Transverse colon (tissue), 4 donors: ENCODE results near the gene PEX19. TPM values are rescaled to one million over a fixed set of nuclear protein-coding genes. Genes with fewer than 3 reads are reported as not detected.

Source experiments
- DNase-seq: peaks from one replicate; pipeline ENCODE4 v3.0.0-alpha.2; 2019
- H3K27ac ChIP-seq, 4 donors: fragments of 200-600 bp; sonication (generic); 2 replicates each; pipeline ENCODE4 v1.5.1; 2016 to 2018; ENCODE audit warnings: inconsistent platforms in 4 of 4
- H3K27me3 ChIP-seq: fragments of 200-600 bp; sonication (generic); 2 replicates; pipeline ENCODE4 v1.5.1; 2017; ENCODE audit warnings: inconsistent platforms
- H3K36me3 ChIP-seq, 4 donors: fragments of 200-600 bp; sonication (generic); 2 replicates each; pipeline ENCODE4 v1.5.1; 2017 to 2019; ENCODE audit warnings: inconsistent platforms in 4 of 4
- H3K4me1 ChIP-seq, 4 donors: fragments of 200-600 bp; sonication (generic); 2 replicates each; pipeline ENCODE4 v1.5.1; 2017 to 2020; ENCODE audit warnings: inconsistent platforms in 4 of 4
- H3K4me3 ChIP-seq, 4 donors: fragments of 200-600 bp; sonication (generic); 1 replicate in 1 of 4; 2 replicates in 3 of 4; pipeline versions ENCODE4 v1.5.1 to v1.6.1; 2017 to 2019; ENCODE audit warnings: inconsistent platforms in 4 of 4
- H3K9me3 ChIP-seq, 2 donors: fragments of 200-600 bp; sonication (generic); 2 replicates each; pipeline ENCODE4 v1.5.1; 2017 to 2019; ENCODE audit warnings: inconsistent platforms in 2 of 2
- EP300 ChIP-seq: sonication (generic); formaldehyde crosslinking; IDR thresholded peaks from one replicate; pipeline ENCODE4 v1.6.1; 2017; ENCODE audit warnings: antibody characterized with exemption, low read depth
- POLR2A ChIP-seq: fragments of 450-650 bp; IDR thresholded peaks from one replicate; pipeline ENCODE4 v1.6.1; 2016; ENCODE audit warnings: antibody characterized with exemption, mild to moderate bottlenecking, moderate library complexity
- POLR2AphosphoS5 ChIP-seq, 3 donors: sonication (generic); formaldehyde crosslinking; IDR thresholded peaks; one replicate each; pipeline ENCODE4 v1.6.1; 2016; ENCODE audit warnings: antibody characterized with exemption in 3 of 3
- WGBS, 2 donors: methylation state at CpG; one replicate each; pipeline ENCODE4 v1.1.5; 2018; ENCODE audit warnings: low coverage in 1 of 2; 5-methylcytosine and 5-hydroxymethylcytosine counted together
- in situ Hi-C, 4 donors: fragments of 200-750 bp; cut with MboI; loops; one replicate each; pipeline versions ENCODE4 v1.15.0 to v1.15.1; 2017; ENCODE audit warnings: low sequenced_read_pairs in 3 of 4, low pct_ligation_motif_present in 1 of 4, low pct_unique_long_range_greater_than_20kb in 1 of 4
- intact Hi-C: fragments of 100-400 bp; cut with DNase I; formaldehyde crosslinking; loops from one replicate; pipeline ENCODE4 v1.15.1; 2023; ENCODE audit warnings: low total_unique reads
- total RNA-seq, 4 donors: library from RNA; depleted of rRNA; stranded (reverse); fragments of >200 nt; gene quantifications; one replicate each; pipeline ENCODE4 v1.1.0, GENCODE V29; 2016
- TF ChIP-seq, protein P1 (sequence below), 5 experiments: fragments of 200-600 bp in 3 of 5; fragments of 450-650 bp in 2 of 5; sonication (generic) in 3 of 5; IDR thresholded peaks; 1 replicate in 2 of 5; 2 replicates in 3 of 5; pipeline ENCODE4 v1.5.1; 2016 to 2017; ENCODE audit warnings: antibody characterized with exemption in 5 of 5, inconsistent platforms in 3 of 5, mild to moderate bottlenecking in 2 of 5, moderate library complexity in 1 of 5

Gene PEX19
- total RNA-seq, 4 donors from 2014 or later = 22.1 to 50.8 (median 32.8) TPM

DNA sequence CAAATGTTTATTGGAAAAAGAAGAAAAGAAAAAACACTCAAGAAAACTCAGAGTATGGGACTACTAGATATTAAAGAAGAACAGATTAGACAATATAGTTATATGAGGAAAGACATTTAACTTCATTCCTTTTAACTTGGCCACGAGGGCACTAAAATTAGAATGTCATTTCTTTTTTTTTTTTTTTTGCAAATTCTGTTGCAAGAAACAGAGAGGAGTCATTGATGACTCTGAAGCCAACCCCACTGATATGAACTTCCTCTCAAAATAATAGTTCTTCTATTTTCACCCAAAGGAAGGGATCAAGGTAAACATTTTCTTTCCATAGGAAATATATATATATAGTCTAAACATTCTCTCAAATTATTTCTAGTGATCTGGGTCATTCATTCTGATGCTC is 24.6 kb upstream of the PEX19 start:
- intact Hi-C loops = no loop called here
- TF ChIP-seq POLR2A (no peak), POLR2AphosphoS5 (IDR thresholded peaks at IDR 0.05) (no peak), EP300 (no peak)
- TF ChIP-seq, protein P1, sequence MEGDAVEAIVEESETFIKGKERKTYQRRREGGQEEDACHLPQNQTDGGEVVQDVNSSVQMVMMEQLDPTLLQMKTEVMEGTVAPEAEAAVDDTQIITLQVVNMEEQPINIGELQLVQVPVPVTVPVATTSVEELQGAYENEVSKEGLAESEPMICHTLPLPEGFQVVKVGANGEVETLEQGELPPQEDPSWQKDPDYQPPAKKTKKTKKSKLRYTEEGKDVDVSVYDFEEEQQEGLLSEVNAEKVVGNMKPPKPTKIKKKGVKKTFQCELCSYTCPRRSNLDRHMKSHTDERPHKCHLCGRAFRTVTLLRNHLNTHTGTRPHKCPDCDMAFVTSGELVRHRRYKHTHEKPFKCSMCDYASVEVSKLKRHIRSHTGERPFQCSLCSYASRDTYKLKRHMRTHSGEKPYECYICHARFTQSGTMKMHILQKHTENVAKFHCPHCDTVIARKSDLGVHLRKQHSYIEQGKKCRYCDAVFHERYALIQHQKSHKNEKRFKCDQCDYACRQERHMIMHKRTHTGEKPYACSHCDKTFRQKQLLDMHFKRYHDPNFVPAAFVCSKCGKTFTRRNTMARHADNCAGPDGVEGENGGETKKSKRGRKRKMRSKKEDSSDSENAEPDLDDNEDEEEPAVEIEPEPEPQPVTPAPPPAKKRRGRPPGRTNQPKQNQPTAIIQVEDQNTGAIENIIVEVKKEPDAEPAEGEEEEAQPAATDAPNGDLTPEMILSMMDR (IDR thresholded peaks at IDR 0.05) = no peak
- in situ Hi-C loops = no loop called here
- Histone ChIP-seq H3K36me3 (peaks cover 0 to 98% (median 51%) of the 10 kb centered on the region in 4 donors), H3K9me3 (no peaks in the 10 kb centered on the region), H3K27me3 (no peaks in the 10 kb centered on the region), H3K27ac (no peak overlapping the region), H3K4me3 (no peak overlapping the region), H3K4me1 (no peaks in the 10 kb centered on the region)
- WGBS, 2 donors = 55 to 83% methylated on average over 1 of the region's 1 CpG
- DNase-seq = no peak

DNA sequence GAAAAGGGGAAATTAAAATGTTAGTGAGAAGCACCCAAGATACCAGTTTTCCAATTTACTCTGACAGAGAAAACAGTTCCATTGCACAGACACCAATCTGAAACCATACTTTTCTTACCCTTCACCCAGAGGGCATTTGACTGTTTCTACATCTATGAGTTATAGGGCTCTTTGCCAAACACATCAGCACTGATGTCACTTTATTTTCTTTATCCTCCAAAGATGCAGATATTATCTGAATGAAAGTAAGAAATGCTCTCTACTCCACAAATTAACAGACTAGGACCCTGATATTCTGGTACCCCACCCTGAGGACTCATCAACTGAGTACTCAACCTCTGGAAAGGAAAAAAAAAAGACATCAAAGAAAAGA is 24.2 kb upstream of the PEX19 start:
- TF ChIP-seq EP300 (no peak), POLR2AphosphoS5 (IDR thresholded peaks at IDR 0.05) (no peak), POLR2A (no peak)
- TF ChIP-seq, protein P1 (IDR thresholded peaks at IDR 0.05) = no peak
- peaks cover 0 to 98% (median 51%) of the 10 kb centered on the region in 4 donors for H3K36me3 ChIP-seq
- intact Hi-C loops = no loop called here
- no peak overlapping the region for H3K4me3 ChIP-seq
- no peaks in the 10 kb centered on the region for H3K9me3 ChIP-seq
- in situ Hi-C loops = no loop called here
- H3K4me1 ChIP-seq = no peaks in the 10 kb centered on the region
- H3K27me3 ChIP-seq = no peaks in the 10 kb centered on the region
- no peak for DNase-seq
- no peak overlapping the region for H3K27ac ChIP-seq

DNA sequence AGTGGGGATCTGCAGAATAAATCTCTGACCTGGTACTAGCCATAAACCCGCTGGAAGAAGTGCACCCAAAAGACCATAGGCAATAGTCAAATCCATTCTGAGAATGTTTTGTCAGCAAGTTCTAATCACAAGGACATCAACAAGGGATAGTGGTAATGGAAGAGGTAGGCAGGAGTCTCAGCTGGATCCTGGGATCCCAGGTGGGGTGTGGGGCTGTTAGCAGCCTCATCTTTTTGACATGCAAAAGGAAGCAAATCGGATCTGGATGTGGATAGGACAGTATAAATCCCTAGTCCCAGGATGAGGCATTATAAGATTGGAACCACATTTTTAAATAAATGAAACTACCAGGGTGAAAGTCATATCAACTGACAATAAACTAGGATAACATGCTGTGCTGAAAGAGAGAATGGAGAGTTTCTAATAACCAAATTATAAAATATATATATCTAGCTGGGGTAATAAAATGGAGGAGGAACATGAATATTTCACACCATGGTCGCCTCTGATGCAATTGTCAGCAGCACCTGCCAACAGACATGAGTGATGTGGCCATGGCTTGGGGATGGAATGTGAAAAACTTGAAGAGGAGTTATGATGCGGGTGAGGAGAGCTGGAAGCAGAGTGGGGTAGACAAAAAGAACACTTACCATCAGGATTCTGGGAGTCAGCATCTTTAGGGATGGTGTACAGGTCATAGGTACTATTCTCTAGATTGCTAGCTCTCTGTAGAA is 23.7 kb upstream of the PEX19 start:
- DNase-seq = no peak
- H3K36me3 ChIP-seq = peaks cover 0 to 98% (median 51%) of the 10 kb centered on the region in 4 donors
- TF ChIP-seq EP300 (no peak), POLR2AphosphoS5 (IDR thresholded peaks at IDR 0.05) (no peak), POLR2A (no peak)
- TF ChIP-seq, protein P1 (IDR thresholded peaks at IDR 0.05) = no peak
- WGBS, 2 donors = 80 to 82% methylated on average over 3 to 4 of the region's 4 CpGs
- in situ Hi-C loops (no loop called here), intact Hi-C loops (no loop called here)
- H3K27ac ChIP-seq = no peak overlapping the region
- H3K4me1 ChIP-seq = no peaks in the 10 kb centered on the region
- no peaks in the 10 kb centered on the region for H3K9me3 ChIP-seq
- no peak overlapping the region for H3K4me3 ChIP-seq
- H3K27me3 ChIP-seq = no peaks in the 10 kb centered on the region

DNA sequence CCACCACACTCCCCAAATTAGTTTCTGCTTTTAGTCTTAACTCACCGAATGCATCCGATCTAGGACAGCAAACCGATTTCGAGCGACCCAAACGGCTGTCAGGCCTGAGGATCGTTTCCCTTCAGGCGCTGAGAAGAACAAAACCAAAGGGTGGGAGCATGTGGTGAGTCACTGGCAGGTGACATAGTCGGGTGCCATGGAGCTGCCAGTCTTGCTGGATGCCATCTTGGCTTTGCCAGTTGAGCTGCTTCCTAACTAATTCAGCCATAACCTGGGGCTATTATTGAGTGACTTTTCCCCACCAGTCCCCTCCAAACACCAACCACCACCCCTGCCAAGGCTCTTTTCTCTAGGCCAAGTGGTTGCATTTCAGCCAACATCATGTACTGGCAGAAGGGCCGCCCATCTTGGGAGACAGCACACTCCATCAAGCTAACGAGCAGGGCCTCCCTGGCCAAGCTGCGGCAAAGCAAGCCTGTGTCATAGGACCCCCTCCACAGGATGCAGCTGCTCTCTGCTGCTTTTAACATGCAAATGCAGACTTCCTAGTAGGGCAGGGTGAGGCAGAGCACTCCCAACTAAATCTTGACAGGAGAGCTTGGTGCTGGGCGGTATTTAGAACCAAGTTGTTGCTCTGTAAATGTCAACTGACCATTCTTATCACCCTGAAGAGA is 22.3 kb upstream of the PEX19 start:
- Histone ChIP-seq H3K4me1 (no peaks in the 10 kb centered on the region), H3K27ac (no peak overlapping the region), H3K27me3 (no peaks in the 10 kb centered on the region), H3K9me3 (no peaks in the 10 kb centered on the region), H3K36me3 (peaks cover 0 to 98% (median 47%) of the 10 kb centered on the region in 4 donors), H3K4me3 (no peak overlapping the region)
- in situ Hi-C loops = no loop called here
- TF ChIP-seq POLR2AphosphoS5 (IDR thresholded peaks at IDR 0.05) (no peak), POLR2A (no peak), EP300 (no peak)
- TF ChIP-seq, protein P1 (IDR thresholded peaks at IDR 0.05) = no peak
- intact Hi-C loops = no loop called here
- no peak for DNase-seq
- WGBS, 2 donors = 82 to 100% methylated on average over 1 to 13 of the region's 13 CpGs
